Measurements from ENCODE around the gene RPL5.
A peak's percentile ranks its signal among the peaks of the same experiment; 100 is the strongest.

Gene RPL5

DNA sequence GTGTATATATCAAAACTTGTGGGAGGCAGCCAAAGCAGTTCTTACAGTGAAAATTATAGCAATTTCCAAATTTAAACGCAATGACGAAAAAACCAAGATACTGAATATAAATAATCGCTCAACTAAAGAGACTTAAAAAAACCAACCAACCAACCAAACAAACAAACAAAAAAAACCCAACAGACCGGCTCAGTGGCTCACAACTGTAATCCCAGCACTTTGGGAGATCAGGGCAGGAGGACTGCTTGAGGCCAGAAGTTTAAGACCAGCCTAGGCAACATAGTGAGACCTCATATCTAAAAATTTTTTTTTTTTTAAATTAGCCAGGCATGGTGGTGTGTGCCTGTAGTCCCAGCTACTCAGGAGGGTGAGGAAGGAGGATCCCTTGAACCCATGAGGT, 23.4 kb downstream of the RPL5 start:
- DNase-seq (ENCODE audit: low spot score): no peak

DNA sequence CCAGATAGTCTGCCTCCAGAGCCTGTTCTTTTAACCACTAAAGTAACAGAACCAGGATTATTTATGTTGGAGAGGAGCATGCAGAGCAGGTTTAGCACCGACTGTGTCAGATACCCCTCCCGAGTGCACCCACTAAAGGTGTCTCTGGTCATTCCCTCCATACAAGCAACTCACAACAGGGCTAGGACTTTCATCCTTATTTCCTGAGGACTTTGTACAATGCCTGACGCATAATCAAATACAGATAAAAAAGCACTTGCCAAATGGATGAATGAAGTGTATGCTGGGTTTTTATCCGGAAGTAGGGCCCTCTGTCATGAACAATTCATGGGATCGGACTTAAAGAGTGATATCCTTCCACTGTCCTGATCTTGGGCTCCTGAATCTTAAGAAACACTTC, 26.0 kb downstream of the RPL5 start:
- no peak for DNase-seq (ENCODE audit: low spot score)

DNA sequence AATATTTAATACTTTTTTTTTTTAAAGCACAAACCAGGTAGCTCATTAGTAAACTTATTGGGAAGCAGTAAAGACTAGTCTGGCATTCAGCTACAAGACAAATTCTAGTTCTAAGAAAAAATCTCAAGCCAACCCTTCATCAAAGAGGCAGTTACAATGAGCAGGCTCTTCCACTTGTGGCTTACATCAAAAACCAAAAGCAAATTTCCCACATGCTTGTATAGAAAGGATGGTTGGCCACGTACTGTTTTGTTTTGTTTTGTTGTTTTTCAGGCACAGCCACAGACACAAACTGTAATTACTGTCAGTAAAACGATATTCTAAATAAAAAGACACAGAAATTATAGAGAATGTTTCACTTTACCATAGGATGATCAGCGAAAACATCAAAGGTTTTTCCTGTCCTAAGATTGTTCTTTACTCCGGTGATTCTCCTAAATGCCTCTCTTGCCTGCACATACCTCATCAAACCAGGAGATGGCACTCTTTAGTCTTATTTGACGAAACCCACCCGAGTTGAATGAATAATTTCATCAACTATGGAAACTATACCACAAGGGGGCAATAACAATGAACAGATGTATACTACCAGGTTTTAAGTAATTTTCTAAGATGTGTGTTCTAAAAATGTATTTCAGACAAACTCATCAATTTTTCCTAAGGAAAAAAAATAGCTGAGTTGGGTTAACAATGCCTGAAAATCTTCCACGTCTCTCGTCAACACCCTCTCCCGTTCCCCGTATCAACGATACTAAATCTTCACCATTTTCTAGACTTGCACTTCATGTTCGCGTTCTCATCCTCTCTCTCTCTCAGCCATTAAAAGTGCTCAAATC, 26.9 kb downstream of the RPL5 start:
- DNase-seq (ENCODE audit: low spot score): peak; percentile 98

DNA sequence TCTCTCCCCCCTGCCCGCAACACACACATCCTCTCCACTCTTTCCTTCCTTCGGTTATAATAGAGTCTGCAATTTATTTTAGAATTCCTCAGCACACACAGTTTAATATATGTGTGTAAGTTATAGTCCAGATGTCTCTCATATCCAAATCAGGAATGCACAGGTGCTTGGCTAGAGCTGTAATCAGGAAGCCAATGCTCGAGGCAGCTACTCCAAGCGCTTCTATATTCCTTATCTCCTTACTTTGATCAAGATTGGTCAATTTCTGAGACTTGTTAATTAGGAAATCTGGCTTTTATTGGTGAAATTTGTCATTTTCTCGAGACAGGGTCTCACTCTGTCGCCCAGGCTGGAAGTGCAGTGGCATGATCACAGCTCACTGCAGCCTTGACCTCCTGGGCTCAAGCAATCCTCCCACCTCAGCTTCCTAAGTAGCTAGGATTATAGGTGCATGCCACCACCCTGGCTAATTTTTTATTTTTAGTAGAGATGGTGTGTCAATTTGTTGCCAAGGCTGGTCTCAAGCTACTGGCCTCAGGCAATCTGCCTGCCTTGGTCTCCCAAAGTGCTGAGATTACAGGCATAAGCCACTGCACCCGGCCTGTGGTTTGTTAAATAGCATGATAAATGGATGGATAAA, 27.7 kb downstream of the RPL5 start:
- DNase-seq (ENCODE audit: low spot score): no peak

DNA sequence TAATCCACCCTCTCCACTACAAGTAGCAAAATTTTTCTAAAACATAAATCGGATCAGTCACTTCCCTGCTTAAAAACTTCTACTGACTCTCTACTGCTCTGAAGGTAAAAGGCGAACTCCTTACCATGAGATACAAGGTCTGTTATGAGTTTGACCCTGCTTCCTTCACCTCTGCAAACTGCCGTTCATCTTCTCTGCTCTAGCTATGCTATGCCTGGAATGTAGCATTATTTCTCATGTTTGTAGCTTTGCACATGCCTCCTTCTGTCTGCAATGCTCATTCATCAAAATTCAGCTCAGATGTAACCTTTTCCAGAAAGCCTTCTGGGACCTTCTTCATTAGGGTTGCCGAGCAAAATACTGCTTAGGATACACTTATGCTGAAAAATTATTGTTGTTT, 30.8 kb downstream of the RPL5 start:
- DNase-seq (ENCODE audit: low spot score): no peak

DNA sequence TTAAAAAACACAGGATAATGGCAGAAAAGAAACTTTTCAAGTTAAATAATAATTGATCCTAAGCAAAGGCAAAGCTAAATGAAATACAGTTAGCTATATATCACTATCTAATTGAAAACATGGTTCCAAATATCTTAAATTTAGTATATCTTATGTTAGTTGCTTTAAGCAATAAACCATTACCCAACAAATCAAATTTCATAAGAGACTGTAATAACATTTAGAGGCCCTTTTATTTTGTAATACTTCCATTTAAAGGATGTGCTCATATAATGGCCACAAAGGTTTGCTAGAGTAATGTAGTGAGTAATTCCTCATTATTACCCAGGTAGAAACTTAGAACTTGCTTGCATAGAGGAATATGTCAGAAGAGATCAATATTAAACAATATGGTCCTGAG, 32.3 kb downstream of the RPL5 start:
- no peak for DNase-seq (ENCODE audit: low spot score)

DNA sequence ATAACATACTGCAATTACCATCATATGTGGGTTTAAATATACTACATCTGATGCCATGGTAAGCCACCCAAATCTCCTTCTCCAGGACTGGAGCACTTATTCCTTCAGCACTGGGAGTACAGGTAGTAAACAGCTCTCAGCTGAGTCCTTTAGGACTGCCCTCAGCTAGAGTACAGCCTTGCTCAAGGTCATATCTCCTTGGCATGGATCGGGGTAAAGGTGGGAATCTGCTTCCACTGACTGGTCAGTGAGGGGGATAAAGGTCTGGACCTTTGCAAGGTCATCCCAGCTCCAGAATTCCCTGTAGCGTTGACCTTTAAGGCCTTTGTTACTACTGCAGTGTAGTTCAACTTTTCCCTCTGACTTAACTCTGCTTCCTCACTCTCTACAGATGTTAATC, 38.8 kb downstream of the RPL5 start:
- no peak for DNase-seq (ENCODE audit: low spot score)

DNA sequence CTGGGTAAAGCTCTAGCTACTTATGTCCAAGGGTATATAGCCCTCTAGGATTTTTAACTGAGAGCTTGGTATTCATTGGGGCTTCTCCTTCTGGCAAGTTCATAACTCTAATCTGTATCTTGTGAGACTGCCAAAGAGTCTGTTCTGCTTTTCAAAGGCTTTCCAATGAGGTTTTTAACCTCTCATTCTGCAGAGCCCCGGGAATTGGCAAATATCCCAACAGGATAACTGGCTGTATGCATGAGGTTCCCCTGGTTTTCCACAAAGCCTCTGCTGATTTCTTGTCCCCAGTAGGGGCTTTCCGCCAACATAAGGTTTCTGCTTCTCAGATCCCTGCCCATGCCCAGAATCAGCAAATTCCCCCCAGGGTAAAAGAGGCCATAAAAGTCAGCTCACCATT, 40.9 kb downstream of the RPL5 start:
- DNase-seq (ENCODE audit: low spot score): peak; percentile 70

DNA sequence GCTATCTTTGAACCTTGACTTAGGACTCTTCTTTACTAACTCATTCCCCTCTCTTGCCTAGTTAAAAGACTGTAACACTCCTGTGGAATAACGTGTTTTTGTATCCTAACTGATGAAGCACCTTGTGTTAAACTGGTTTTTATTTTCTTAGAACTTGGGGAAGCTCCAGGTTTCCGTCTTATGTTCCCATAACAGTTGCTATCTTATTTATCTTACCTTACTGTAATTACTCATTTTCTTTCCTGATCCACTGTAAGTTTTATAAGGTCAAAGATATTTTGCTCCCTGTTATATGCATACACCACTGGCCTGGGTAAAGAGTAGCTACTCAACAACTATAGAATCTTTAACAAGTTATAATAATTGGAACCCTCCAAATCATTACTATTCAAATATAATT, 43.1 kb downstream of the RPL5 start:
- no peak for DNase-seq (ENCODE audit: low spot score)

DNA sequence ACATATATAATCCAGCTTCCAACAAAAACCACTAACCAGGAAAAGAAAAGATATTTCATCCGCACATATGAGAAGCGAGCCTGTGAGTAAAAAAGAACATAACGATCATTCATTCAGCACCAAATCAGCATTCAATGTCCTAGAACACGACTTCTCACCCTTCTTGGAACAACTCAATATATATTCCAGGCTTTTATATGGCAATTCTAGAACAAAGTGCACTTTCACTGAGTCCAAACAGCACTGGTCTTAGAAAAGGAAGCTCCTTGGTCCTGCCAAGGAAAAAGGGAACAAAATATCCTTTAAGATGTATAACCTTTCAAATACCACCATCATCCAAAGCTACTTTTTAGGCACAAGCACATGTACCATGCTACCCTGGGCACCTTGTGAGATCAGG, 44.5 kb downstream of the RPL5 start:
- peak; percentile 86 for DNase-seq (ENCODE audit: low spot score)

DNA sequence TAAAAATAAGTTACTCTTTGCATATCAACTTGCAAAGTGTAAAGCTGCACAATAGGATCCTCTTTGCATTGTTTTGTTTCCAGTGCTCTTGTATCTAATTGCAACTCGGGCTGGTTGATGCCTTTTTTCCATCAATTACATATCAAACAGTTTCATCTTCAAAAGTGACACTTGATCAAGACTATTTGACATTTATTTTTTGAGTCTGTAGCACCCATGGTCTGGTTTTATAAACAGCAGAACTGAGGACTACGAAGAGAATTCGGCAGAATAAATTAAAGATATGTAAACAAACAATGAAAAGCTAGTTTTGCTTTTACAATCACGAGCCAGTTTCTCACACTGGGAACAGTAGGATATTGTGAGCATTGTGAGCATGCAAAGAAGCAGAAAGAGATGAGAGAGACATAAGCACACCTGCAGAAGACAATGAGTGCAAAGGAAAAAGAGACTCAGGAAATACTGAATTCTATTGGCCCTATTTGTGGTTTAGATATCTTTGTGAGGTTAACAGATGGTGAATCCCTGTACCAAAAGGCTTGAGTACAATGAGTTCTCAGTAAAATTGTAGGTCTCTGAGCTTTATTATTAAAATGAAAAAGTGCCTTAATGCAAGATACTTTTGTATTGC, 45.4 kb downstream of the RPL5 start:
- DNase-seq (ENCODE audit: low spot score): peak; percentile 92

DNA sequence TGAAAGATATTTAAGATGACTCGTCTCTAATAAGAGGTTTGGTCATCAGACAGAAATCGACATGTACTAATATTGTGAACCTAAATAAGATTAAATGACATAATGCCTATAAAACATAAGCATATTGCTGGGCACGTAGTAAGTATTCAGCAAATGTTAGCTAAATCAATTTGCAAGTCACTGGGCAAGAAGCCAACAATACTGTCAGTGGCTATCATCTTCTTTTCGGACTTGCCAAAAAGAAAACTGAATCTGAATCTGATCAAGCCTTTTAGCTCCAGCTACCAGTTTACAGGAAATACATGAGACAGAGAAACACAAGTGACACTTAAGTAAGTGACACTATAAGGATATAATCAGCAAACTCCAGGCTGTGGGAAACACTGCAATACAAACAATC, 46.0 kb downstream of the RPL5 start:
- peak; percentile 85 for DNase-seq (ENCODE audit: low spot score)

DNA sequence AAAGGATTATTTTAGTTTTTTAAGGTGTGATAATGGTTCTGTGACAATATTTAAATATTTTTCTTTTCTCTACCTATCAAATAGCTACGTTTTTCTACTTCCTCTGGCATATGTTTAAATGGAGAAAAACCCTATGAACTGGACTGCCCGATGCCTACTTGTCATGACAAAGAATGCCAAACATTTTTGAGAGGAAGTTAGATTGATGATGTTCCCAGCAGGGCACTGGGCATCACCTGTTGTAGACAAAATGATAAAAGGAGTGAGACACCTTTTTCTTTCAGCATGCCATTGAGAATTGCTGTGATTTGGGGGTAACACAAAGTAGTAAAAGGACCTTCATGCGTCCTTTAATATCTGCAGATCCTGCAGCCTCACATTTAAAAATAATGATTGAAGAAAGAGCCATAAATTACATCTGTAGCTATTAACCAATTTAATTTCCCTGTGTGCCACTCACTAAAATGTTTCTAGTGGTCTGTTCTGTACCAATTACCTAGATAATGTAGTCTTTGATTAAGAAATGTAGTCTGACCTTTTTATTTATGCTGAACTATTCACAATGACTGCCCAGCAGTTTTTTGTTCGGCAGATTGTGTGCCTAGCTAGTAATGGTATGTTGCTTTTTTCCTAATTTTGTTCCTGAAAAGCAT, 47.6 kb downstream of the RPL5 start:
- peak; percentile 33 for DNase-seq (ENCODE audit: low spot score)

DNA sequence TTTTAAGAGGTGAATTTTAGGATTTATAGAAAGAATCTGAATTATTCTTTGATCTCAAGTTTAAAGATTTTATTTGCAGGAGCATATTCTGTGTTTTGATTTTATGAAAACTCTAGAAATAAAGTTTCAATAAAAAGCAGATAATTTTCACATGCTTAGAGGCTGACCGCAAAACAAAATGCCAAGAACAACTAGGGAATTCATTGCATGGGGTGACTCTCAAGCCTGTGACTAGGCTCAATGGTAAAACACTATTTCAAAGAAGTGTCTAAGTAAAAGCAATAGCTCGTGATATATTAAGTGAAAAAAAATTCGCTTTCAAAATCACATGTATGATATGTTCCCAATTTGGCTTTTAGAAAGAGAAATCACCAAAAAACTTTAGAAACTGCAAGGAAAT, 49.6 kb downstream of the RPL5 start:
- peak; percentile 42 for DNase-seq (ENCODE audit: low spot score)

DNA sequence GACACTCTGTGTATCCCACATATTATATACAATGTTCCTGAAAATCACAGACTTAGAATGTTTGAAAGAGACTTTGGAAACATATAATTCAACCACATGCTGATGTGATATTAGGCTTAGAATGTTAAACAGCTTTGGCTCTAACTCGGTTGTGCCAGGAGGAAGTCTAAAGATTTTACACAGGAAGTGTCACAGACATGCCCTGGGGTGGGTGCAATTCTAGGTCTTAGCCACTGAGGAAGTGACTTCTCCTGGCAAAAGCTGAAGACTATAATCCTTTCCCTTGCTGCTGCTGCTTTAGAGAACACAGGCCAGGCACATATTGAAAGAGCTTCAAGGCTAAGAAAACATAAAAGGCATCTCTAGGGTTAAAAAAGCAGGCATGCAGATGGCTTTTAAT, 51.0 kb downstream of the RPL5 start:
- DNase-seq (ENCODE audit: low spot score): no peak

DNA sequence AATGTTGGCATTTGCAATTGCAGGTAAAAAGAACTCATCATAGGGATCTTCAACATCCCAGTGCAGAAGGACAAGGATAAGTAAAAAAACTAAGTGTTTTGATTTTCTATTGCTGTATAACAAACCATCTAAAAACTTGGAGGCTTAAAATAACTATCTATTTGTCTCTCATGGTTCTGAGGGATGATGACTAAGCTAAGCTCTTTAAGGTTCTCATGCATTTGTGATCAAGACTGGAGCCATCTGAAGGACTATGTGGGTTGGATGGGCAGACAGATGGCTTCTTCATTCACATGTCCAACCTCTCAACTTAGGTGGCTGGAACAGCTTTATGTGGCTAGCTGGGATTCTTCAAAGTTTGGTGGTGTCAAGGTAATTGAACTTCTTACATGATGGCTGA, 51.5 kb downstream of the RPL5 start:
- DNase-seq (ENCODE audit: low spot score): no peak

DNA sequence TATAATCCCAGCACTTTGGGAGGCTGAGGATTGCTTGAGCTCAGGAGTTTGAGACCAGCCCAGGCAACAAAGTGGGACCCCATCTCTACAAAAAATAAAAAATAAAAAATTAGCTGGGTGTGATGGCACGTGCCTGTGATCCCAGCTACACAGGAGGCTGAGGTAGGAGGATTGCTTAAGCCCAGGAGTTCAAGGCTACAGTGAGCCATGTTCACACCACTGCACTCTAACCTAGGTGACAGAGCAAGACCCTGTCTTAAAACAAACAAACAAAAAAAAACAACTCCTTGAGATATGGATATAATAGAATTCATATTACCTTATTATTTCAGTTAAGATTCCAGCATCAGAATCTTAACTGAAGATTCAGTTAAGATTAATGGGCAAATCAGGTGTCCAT, 52.4 kb downstream of the RPL5 start:
- DNase-seq (ENCODE audit: low spot score): no peak

DNA sequence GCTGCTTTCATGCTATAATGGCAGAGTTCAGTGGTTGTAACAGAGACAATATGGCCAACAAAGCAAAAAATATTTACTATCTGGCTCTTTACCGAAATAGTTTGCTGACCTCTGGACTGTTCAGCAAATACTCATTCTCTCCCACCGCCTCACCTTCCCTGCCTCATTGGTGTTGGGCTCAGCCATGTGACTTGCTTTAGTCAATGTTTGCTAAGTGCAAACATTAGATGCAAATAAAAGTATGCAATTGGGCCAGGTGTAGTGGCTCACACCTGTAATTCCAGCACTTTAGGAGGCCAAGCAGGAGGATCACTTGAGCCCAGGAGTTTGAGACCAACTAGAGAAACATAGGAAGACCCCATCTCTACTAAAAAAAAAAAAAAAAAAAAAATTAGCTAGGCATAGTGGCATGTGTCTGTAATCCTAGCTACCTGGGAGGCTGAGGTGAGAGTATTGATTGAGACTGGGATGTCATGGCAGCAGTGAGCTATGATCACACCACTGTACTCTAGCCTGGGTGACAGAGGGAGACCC, 55.1 kb downstream of the RPL5 start:
- DNase-seq (ENCODE audit: low spot score): no peak

DNA sequence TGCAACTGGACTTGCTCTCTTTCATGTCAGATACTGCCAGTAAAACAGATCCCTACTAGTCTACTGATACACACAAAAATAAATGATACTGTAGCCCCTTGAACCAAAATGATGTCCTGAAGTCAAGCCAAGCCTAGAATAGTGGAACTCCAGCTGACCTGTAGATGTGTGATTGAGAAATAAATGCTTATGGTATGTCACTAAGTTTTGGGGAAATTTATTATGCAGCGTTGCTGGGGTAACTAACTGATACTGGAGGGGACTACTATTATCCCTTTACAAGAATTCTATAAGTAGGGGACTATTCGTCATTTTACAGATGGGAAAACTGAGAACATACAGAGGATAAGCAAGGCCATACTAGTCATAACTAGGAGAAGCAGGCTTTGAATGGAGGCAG, 55.6 kb downstream of the RPL5 start:
- no peak for DNase-seq (ENCODE audit: low spot score)

Measured in pons (tissue), 1 donor.